ENCODE data around the gene LGALS14.

- TF ChIP-seq, protein P1, sequence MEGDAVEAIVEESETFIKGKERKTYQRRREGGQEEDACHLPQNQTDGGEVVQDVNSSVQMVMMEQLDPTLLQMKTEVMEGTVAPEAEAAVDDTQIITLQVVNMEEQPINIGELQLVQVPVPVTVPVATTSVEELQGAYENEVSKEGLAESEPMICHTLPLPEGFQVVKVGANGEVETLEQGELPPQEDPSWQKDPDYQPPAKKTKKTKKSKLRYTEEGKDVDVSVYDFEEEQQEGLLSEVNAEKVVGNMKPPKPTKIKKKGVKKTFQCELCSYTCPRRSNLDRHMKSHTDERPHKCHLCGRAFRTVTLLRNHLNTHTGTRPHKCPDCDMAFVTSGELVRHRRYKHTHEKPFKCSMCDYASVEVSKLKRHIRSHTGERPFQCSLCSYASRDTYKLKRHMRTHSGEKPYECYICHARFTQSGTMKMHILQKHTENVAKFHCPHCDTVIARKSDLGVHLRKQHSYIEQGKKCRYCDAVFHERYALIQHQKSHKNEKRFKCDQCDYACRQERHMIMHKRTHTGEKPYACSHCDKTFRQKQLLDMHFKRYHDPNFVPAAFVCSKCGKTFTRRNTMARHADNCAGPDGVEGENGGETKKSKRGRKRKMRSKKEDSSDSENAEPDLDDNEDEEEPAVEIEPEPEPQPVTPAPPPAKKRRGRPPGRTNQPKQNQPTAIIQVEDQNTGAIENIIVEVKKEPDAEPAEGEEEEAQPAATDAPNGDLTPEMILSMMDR (IDR thresholded peaks at IDR 0.05), result no peak
- TF ChIP-seq POLR2A (IDR thresholded peaks at IDR 0.05), result no peak
Measured at GRCh38 chr19:39681416-39681815, 22.9 kb upstream of the LGALS14 start.
